GM21737 (cell line): ENCODE measurements around the gene GUCD1.

Experiments
- ATAC-seq: cut with Tn5 transposase; IDR thresholded peaks from one replicate; pipeline ENCODE4 v1.9.1; 2021; ENCODE audit warnings: mild to moderate bottlenecking, moderate library complexity; ENCODE audit not compliant: unreplicated experiment

GUCD1 gene

DNA sequence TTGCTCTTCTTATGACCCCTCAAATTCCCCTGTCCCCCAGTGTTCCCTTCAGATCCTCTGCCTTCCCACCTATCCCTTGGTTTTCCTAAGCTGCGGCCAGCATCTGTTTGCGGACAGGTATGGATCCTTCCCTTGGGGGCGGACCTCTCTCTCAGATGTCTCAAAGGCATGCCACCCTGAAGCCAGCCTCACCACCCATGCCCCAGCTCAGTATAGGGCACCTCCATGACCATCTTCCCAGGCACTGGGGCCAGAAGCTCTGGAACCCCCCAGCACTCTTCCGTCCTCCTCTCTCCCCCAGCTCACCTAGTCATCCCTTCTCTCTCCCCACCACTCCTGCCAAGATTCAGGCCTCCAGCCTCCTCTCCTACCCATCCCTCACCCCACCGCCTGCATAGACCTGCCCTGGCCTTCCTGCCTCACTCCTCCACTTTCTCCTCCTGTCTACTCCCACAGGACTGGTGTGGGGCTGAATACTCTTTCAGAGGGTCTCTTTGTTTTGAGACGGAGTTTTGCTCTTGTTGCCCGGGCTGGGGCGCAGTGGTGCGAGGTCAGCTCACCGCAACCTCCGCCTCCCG lies 35.7 kb upstream of the GUCD1 start:
- no peak for ATAC-seq

GRCh38 chr22:24589518-24590030 lies 34.6 kb upstream of the GUCD1 start:
- ATAC-seq, result no peak

DNA sequence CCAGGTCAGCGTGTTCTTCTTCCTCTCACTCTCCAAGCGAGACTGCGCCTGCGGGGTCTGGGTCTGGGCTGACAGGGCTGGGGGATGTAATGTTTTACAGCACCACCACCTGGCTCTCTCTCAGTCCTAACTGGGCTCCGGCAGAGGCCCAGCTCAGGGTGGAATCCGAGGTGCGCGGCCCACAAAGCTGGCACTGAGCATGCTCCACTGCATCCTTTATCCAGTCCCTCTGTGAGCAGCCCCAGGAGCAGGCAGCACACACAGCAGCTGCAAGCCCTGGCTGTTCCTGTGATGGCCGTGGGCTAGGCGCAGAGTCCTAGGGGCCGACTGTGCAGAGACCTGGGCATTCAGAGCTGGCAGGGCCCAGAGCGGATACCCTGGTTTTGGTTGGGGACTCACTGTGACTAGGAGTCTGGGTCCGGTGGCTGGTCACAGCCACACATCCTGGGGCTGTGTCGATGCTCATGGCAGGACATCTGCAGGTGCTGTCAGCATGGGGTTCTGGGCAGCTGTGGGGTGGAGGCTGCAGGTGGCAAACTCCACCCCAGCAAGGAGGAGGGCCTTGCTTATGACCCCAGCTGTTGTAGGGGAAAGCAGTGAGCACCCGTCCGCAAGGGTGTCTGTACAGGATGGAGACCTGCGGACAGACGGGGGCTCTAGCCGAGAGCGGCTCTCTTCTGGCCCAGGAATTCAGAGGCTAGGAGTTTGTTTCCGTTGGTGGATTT lies 34.0 kb upstream of the GUCD1 start:
- no peak for ATAC-seq

DNA sequence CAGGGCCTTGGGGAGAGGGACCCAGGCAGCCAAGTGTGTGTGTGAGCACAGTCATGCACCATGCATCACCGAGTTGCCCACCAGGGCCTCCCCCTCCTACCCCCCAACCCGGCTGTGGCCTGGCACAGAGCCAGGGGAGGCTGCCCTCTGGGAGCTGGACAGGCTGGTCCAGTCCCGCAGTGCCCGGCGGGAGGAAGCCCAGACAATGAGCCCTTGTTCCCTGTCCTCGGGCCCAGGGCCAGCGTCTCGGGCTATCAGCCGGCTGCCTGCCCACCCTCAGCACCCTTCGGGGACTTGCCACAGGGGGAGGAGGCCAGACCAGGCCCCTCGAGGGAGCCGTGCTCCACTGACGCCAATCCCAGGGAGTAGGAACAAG lies 33.4 kb upstream of the GUCD1 start:
- no peak for ATAC-seq

- no peak for ATAC-seq
These were observed 33.0 kb upstream of the GUCD1 start for GRCh38 chr22:24587948-24588347.

DNA sequence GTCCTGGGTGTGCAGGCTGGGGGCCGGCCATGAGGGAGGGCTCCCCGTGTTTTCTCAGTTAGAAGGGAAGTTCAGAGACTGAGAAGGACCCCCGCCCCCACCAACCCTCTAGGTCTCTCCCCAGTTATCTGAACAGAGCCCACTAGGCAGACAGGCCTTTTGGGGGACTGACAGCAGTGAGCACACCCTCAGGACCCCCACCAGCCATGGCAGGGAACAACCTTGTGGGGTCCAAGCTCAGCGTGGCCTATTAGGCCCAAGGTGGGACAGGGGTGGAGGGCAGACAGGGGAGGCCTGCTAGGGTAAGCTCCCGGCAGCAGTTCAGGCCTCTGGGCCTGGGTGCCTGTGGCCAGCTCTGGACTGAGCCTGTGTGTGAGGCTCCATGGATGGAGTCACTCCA lies 32.3 kb upstream of the GUCD1 start:
- ATAC-seq, result no peak

- no peak for ATAC-seq
These were observed 31.1 kb upstream of the GUCD1 start for GRCh38 chr22:24585927-24586546.

- ATAC-seq, result no peak
These were observed 30.5 kb upstream of the GUCD1 start for GRCh38 chr22:24585461-24585860.

DNA sequence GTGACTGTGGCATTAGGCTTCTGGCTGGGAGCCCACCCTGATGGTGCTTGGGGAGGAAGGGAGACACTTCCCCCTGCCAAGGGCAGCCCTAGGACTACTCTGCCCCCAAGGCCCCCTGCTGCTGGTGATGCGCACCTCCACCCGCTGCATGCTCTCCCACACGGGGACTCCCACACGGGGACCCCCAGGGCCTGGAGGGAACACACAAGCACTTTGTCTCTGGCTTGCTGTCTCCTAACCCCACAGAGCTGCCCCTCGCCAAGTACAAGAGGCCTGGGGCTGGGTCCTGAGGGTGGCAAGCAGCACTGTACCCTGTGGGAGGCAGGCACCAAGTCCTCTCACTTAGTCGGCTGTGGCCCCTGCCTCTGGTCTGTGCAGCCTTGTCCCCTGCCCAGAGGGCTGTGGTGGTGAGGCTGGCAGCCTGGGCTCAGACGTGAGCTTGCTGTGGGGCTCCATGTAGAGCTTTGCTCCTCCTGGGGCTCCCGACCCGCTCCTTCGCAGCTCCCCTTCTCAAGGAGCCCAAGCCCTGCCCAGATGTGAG lies 30.0 kb upstream of the GUCD1 start:
- ATAC-seq, result no peak

DNA sequence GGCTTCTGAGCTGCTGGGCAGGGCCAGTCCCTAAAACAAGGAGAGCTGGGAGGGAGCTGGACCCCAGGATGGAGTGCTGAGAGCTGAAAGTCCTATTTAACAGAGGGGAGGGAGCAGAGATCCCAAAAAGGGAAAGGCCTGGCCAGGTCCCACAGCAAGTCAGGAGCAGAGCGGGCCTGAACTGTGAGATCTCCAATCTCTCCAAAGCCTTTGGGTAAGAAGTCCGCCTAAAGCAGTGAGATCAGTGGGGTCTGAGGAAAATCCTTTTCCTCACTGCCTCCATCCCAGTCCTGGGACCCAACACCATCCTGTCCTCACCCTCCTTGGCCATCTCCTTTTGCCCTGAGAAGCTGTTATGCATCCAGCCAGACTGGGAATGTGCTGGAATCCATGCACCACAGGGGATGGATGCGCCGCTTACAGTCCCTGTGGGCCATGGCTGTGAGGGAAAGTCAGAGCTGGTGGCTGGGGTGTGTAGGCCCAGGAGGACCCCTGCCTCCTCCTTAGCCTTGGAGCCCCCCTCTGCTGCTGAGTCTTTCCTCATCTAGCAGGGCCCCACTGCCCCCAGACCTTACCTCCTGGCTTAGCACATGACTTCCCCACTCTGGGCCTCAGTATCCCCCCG lies 29.3 kb upstream of the GUCD1 start:
- ATAC-seq, result no peak

DNA sequence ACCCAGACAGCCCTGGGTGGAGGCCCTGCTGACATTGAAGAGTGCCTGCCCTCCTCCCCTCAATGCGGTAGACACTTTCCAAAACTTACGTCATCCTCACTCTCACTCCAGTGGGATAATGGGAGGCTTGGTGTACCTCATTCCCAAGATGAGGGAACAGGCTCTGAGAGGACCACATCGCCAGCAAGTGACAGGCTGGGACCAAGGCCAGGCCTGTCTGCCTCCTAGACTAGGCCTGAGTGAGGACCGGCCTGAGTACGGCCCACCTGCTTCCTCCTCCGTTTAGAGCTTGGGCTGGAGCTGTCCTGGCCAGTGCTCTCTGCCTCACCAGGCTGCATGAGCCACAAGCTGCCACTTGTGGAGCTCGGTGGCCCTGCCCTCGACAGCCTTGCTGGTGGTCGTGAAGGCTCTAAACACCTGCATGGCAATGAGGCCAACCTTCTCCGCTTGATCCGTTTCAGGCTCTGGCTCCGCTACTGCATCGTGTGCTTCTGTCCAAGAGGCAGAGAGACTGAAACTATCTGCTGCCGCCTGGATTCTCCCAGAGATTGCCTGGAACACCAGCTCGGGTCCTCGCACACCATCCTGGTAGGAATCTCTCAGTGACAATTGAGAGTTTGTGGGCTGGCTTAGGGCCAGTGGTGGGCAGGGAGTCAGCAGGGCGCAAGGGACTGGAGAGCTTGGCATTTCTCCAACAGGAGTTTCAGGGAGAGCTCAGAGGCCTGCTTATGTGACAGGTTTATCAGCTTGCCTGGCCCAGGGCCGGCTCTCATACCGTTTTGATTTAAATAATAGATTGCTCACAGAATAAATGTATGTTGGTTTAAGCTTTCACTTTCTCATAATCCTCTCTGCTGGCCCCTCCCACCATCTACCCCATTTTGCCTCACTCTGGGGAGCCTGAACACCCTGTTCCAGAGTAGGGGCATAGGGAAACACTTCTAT lies 28.6 kb upstream of the GUCD1 start:
- ATAC-seq, result no peak

DNA sequence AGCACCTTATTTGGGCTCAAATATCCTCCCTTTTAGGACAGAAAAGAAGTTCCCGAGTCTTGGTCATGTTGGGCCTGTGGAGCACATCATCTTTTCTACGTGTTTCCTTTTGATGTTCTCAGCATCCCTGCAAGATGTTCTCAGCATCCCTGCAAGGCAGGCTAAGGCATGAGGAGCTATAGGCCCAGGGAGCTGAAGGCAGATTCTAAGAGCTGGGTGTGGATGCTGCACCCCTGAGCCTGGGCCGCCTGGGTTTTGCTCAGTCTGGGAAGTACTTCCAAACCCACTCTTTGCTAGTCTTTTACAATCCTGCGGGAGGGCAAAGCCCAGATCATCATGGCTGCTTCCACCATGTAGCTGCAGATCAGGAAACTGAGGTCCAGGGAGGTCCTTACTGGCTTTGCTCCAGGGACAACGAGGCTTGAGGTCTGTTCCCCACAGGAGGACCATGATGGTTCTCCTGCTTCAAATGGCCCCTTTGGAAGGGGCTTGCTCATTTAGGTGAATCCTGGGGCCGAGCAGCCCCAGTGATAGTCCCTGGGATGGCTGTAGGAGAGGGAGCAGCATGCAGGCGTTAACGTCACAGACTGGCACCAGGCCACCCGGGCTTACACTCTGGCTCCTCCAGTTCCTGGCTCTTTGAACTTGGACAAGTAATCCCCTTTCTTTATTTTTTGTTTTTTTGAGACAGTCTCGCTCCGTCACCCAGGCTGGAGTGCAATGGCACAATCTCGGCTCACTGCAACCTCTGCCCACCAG lies 27.3 kb upstream of the GUCD1 start:
- ATAC-seq, result no peak

DNA sequence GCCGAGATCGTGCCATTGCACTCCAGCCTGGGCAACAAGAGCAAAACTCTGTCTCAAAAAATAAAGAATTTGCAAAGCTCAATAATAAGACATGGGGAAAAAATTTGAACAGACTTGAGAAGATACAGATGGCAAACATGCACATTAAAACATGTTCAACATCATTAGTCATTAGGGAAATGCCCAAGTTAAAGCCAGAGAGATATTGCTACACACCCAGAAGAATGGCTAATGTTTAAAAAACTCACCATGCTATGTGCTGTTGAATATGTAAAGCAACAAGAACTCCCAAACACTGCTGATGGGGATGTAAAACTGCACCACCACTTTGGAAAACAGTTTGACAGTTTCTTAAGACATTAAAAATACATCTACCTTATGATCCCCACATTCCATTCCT lies 25.3 kb upstream of the GUCD1 start:
- ATAC-seq, result no peak

DNA sequence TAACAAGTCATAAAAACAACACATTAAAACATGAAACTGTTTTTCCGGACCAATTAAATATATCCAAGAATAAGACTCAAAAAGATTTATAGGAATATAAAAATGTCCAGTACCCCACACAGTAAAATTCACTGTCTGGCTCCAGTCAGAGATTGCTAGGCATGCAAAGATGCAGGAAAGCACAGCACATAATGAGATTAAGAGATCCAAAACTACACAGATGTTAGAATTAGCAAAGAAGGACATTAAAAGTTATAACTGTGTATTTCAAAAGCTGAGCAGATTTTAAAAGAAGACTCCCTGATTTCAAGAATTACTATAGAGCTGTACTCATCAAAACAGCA lies 24.3 kb upstream of the GUCD1 start:
- ATAC-seq, result no peak

DNA sequence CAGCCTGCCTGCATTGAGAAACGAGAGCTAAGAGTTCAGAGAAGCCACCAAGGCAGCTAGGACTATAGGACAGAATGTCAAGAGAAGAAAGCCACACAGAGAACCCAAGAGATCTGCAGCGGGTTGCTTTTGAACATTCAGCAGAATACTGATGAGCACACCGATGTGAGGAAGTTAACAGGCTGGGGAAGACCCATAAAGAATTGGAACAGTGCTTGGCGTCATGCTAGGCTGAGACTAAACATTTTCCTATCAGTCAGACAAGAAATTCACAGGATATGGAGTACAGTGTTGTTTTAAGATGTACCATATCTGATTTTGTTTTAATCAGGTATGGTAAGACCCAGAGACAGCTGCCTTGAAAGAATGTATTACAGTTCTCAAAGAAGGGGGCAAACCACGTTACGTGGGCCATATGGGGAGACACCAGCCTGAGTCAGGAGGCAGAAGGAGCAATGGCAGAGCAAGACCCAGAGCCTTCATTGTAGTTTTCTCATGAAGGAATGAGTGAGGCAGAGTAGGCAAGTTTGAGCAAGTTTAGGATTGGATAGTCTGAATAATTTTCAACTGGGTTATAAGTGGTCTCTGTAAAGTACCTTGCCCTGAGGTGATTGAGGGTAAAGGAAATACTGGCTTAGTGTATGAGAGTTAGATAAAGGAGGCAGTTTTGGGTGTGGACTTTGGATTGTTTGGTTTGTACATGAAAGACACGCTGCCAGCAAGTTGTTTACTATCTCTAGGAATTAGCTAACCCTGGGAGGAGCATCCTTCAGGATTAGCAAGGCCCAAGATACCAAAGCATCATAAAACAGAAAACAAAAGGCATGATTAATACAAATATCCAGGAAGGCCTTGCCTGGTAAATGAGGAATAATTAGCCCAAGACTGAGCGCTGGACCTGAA lies 23.7 kb upstream of the GUCD1 start:
- ATAC-seq, result no peak

GRCh38 chr22:24576778-24577177 lies 21.8 kb upstream of the GUCD1 start:
- no peak for ATAC-seq

DNA sequence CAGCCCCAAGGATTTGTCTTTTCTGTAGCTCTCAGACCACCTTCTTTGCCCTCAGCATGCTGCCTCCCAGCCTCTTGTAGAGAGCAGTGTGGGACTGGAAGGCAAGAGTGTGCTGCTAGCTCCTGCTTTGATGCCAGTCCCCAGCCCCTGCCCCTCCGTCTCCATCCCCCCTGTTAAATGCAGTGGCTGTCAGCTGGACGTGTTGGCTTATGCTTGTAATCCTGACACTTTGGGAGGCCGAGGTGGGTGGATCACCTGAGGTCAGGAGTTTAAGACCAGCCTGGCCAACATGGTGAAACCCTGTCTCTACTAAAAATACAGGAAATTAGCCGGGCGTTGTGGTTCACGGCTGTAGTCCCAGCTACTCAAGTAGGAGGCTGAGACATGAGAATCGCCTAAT lies 16.3 kb upstream of the GUCD1 start:
- no peak for ATAC-seq

DNA sequence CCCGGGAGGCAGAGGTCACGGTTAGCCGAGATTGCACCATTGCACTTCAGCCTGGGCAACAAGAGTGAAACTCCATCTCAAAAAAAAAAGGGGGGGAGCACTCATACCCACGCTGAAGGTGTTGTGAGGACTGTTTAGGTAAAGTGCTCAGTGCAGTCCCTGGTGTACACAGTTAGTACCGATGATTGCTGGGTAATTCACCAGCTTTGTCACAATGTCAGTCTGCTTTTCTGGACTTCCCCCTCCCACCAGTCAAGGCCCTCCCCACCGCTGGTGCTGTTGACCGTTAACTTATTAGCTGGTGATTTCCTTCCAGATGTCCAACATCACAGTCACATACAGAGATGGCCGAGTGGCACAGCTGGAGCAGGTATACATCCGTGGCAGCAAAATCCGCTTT lies 12.7 kb upstream of the GUCD1 start:
- ATAC-seq, result no peak
